WTC11 (cell line): ENCODE data around the gene BLID. TPM values are rescaled to one million over a fixed set of nuclear protein-coding genes. Genes with fewer than 3 reads are reported as not detected.

Source experiments
- ATAC-seq: fragments of 200-7000 bp; cut with Tn5 transposase; 2 replicates; pipeline ENCODE4 v1.10.0; 2021; ENCODE audit warnings: mild to moderate bottlenecking, moderate library complexity
- CTCF ChIA-PET: fragments of 300-600 bp; sonication (Branson Sonifier 250); formaldehyde crosslinking; loops from one replicate; lab custom pipeline; 2021; ENCODE audit warnings: antibody characterized with exemption; lab: Charles Lee
- POLR2A ChIA-PET: fragments of 350-600 bp; sonication (Branson Sonifier 250); formaldehyde crosslinking; loops from one replicate; lab custom pipeline; 2021; ENCODE audit warnings: antibody characterized with exemption; lab: Charles Lee
- DNase-seq: peaks from one replicate; pipeline ENCODE4 v3.0.0; 2021; ENCODE audit warnings: low spot score
- H3K27ac Mint-ChIP-seq: 2 replicates; pipeline ENCODE4 v1.8.0; 2021; ENCODE audit warnings: mixed read lengths
- H3K27me3 Mint-ChIP-seq: 2 replicates; pipeline ENCODE4 v1.8.0; 2021; ENCODE audit warnings: low read depth, mild to moderate bottlenecking, moderate library complexity, mixed read lengths
- H3K36me3 Mint-ChIP-seq: 2 replicates; pipeline ENCODE4 v1.8.0; 2021; ENCODE audit warnings: mixed read lengths
- H3K4me1 Mint-ChIP-seq: 2 replicates; pipeline ENCODE4 v1.8.0; 2022; ENCODE audit warnings: mixed read lengths
- H3K4me3 Mint-ChIP-seq: 2 replicates; pipeline ENCODE4 v1.8.0; 2021; ENCODE audit warnings: mild to moderate bottlenecking, moderate library complexity, mixed read lengths
- H3K9me3 Mint-ChIP-seq: 2 replicates; pipeline ENCODE4 v1.8.0; 2021; ENCODE audit warnings: mixed read lengths
- AR ChIP-seq: fragments of 250-450 bp; sonication (Bioruptor Pico); IDR thresholded peaks from 2 replicates; pipeline ENCODE4 v1.9.0; 2021; ENCODE audit warnings: mild to moderate bottlenecking
- ATF2 ChIP-seq: sonication (generic); formaldehyde crosslinking; IDR thresholded peaks from 2 replicates; pipeline ENCODE4 v1.8.1; 2022; ENCODE audit warnings: low read depth, missing genetic modification reagents, borderline replicate concordance
- ERG ChIP-seq: fragments of 250-450 bp; sonication (Bioruptor Pico); IDR thresholded peaks from 2 replicates; pipeline ENCODE4 v1.8.0; 2021; ENCODE audit warnings: mild to moderate bottlenecking
- GRHL2 ChIP-seq: fragments of 250-450 bp; sonication (Bioruptor Pico); IDR thresholded peaks from 2 replicates; pipeline ENCODE4 v1.8.0; 2022; ENCODE audit warnings: mild to moderate bottlenecking, moderate library complexity; ENCODE audit not compliant: insufficient replicate concordance, severe bottlenecking
- HMGA2 ChIP-seq: fragments of 250-450 bp; sonication (Bioruptor Pico); IDR thresholded peaks from 2 replicates; pipeline ENCODE4 v1.4.0; 2021; ENCODE audit warnings: mild to moderate bottlenecking, moderate library complexity
- JUN ChIP-seq: sonication (generic); formaldehyde crosslinking; IDR thresholded peaks from 2 replicates; pipeline ENCODE4 v1.8.0; 2023; ENCODE audit warnings: mild to moderate bottlenecking, missing genetic modification reagents
- MAX ChIP-seq: sonication (generic); formaldehyde crosslinking; IDR thresholded peaks from 2 replicates; pipeline ENCODE4 v1.8.0; 2022; ENCODE audit warnings: mild to moderate bottlenecking, missing genetic modification reagents
- MXD4 ChIP-seq: fragments of 250-450 bp; sonication (Bioruptor Pico); IDR thresholded peaks from 2 replicates; pipeline ENCODE4 v1.8.0; 2021; ENCODE audit warnings: mild to moderate bottlenecking, moderate library complexity, borderline replicate concordance
- NFYB ChIP-seq: sonication (generic); formaldehyde crosslinking; conservative IDR thresholded peaks from 2 replicates; pipeline ENCODE4 v1.8.0; 2022; ENCODE audit warnings: low read depth, missing genetic modification reagents
- RORB ChIP-seq: fragments of 250-450 bp; sonication (Bioruptor Pico); IDR thresholded peaks from 2 replicates; pipeline ENCODE4 v1.9.0; 2021; ENCODE audit warnings: mild to moderate bottlenecking
- TP53 ChIP-seq: sonication (generic); formaldehyde crosslinking; IDR thresholded peaks from 2 replicates; pipeline ENCODE4 v1.8.1; 2023; ENCODE audit warnings: mild to moderate bottlenecking, missing genetic modification reagents
- ZNF121 ChIP-seq: sonication (generic); formaldehyde crosslinking; IDR thresholded peaks from 2 replicates; pipeline ENCODE4 v1.8.0; 2023; ENCODE audit warnings: missing genetic modification reagents
- ZNF138 ChIP-seq: sonication (generic); formaldehyde crosslinking; conservative IDR thresholded peaks from 2 replicates; pipeline ENCODE4 v1.8.1; 2022; ENCODE audit warnings: mild to moderate bottlenecking, moderate library complexity, missing genetic modification reagents
- ZNF232 ChIP-seq: sonication (generic); formaldehyde crosslinking; IDR thresholded peaks from 2 replicates; pipeline ENCODE4 v1.8.0; 2022; ENCODE audit warnings: mild to moderate bottlenecking, missing genetic modification reagents
- ZNF317 ChIP-seq: sonication (generic); formaldehyde crosslinking; IDR thresholded peaks from 2 replicates; pipeline ENCODE4 v1.8.1; 2023; ENCODE audit warnings: low read depth, mild to moderate bottlenecking, moderate library complexity, missing genetic modification reagents, borderline replicate concordance
- ZNF396 ChIP-seq: fragments of 250-450 bp; sonication (Bioruptor Pico); IDR thresholded peaks from 2 replicates; pipeline ENCODE4 v1.8.0; 2021; ENCODE audit warnings: mild to moderate bottlenecking, moderate library complexity, borderline replicate concordance
- total RNA-seq: library from RNA; stranded (reverse); gene quantifications from 3 replicates; pipeline ENCODE4 v1.2.3, GENCODE V29; 2021

The BLID gene
- total RNA-seq, 1 experiment from 2014 or later = not detected

GRCh38 chr11:122141725-122142124 lies 25.7 kb upstream of the BLID start:
- H3K4me3 Mint-ChIP-seq = no peak overlapping the region
- ChIA-PET POLR2A (no interaction called here), CTCF (no interaction called here)
- ATAC-seq (no peak), DNase-seq (no peak)
- peaks cover 3% of the 10 kb centered on the region; the same call in 1 of the 2 replicates for H3K4me1 Mint-ChIP-seq
- no peak for TF ChIP-seq HMGA2
- H3K9me3 Mint-ChIP-seq = no peaks in the 10 kb centered on the region
- H3K36me3 Mint-ChIP-seq = no peaks in the 10 kb centered on the region
- peaks cover 62% of the 10 kb centered on the region for H3K27me3 Mint-ChIP-seq
- H3K27ac Mint-ChIP-seq = no peak overlapping the region

GRCh38 chr11:122140500-122140899 lies 24.5 kb upstream of the BLID start:
- ChIA-PET CTCF (no interaction called here), POLR2A (no interaction called here)
- TF ChIP-seq MAX (CRISPR knock-in tag) (no peak), NFYB (no peak), HMGA2 (no peak), AR (CRISPR knock-in tag) (no peak), GRHL2 (no peak), MXD4 (CRISPR knock-in tag) (no peak), ERG (CRISPR knock-in tag) (no peak), ZNF317 (CRISPR knock-in tag) (no peak), ZNF138 (no peak), ZNF396 (CRISPR knock-in tag) (no peak), ATF2 (CRISPR knock-in tag) (no peak), JUN (CRISPR knock-in tag) (no peak), ZNF232 (CRISPR knock-in tag) (no peak), ZNF121 (CRISPR knock-in tag) (no peak)
- Mint-ChIP-seq H3K4me1 (peaks cover 3% of the 10 kb centered on the region; the same call in 1 of the 2 replicates), H3K9me3 (no peaks in the 10 kb centered on the region), H3K27ac (no peak overlapping the region), H3K36me3 (no peaks in the 10 kb centered on the region), H3K4me3 (no peak overlapping the region), H3K27me3 (peaks cover 66% of the 10 kb centered on the region)
- DNase-seq (no peak), ATAC-seq (no peak)

- Mint-ChIP-seq H3K27me3 (peaks cover 74% of the 10 kb centered on the region), H3K27ac (no peak overlapping the region), H3K36me3 (no peaks in the 10 kb centered on the region), H3K9me3 (no peaks in the 10 kb centered on the region), H3K4me3 (no peak overlapping the region), H3K4me1 (peaks cover 3% of the 10 kb centered on the region; the same call in 1 of the 2 replicates)
- POLR2A ChIA-PET = no interaction called here
- DNase-seq (no peak), ATAC-seq (no peak)
- CTCF ChIA-PET = interaction anchor here (0.9 to 1.0 kb wide), 2 partner anchors 40 to 63 kb away, joined by 3 to 4 read pairs; no protein-coding TSS in a partner anchor
- no peak for TF ChIP-seq RORB (CRISPR knock-in tag)
- no peak for TF ChIP-seq TP53 (CRISPR knock-in tag)
Measured at GRCh38 chr11:122139595-122139866, 23.5 kb upstream of the BLID start.
